Thyroid gland (tissue), 4 donors: ENCODE results near the gene KIRREL1. TPM values are rescaled to one million over a fixed set of nuclear protein-coding genes. Genes with fewer than 3 reads are reported as not detected.

Experiments used
- DNase-seq, 2 donors: peaks; one replicate each; pipeline ENCODE4 v3.0.0-alpha.2; 2019
- H3K27ac ChIP-seq, 3 donors: fragments of 200-600 bp; sonication (generic); 1 replicate in 2 of 3; 2 replicates in 1 of 3; pipeline ENCODE4 v1.5.1; 2016 to 2019; ENCODE audit warnings: mild to moderate bottlenecking in 1 of 3, moderate library complexity in 1 of 3
- H3K27me3 ChIP-seq: fragments of 200-600 bp; sonication (generic); one replicate; pipeline ENCODE4 v1.5.1; 2019
- H3K36me3 ChIP-seq, 2 donors: fragments of 200-600 bp; sonication (generic); one replicate each; pipeline ENCODE4 v1.5.1; 2016 to 2019
- H3K4me1 ChIP-seq, 2 donors: fragments of 200-600 bp; sonication (generic); one replicate each; pipeline ENCODE4 v1.5.1; 2017 to 2019
- H3K4me3 ChIP-seq, 3 donors: fragments of 200-600 bp; sonication (generic); replicated peaks in 1 of 3; 1 replicate in 2 of 3; 2 replicates in 1 of 3; pipeline ENCODE4 v1.5.1; 2016; ENCODE audit warnings: mild to moderate bottlenecking in 1 of 3
- H3K9me3 ChIP-seq: fragments of 200-600 bp; sonication (generic); one replicate; pipeline ENCODE4 v1.5.1; 2017
- POLR2A ChIP-seq, 2 donors: fragments of 450-650 bp; IDR thresholded peaks; one replicate each; pipeline ENCODE4 v1.6.1; 2017; ENCODE audit warnings: antibody characterized with exemption in 2 of 2, mild to moderate bottlenecking in 2 of 2, moderate library complexity in 1 of 2
- WGBS, 2 donors: methylation state at CpG; one replicate each; pipeline ENCODE4 v1.1.5; 2017; 5-methylcytosine and 5-hydroxymethylcytosine counted together
- intact Hi-C: fragments of 100-400 bp; cut with DNase I; formaldehyde crosslinking; loops from one replicate; pipeline ENCODE4 v1.15.1; 2023
- total RNA-seq, 4 donors: library from RNA; depleted of rRNA; stranded (reverse); fragments of >200 nt; gene quantifications; one replicate each; pipeline ENCODE4 v1.2.3, GENCODE V29; 2016
- TF ChIP-seq, protein P1 (sequence below), 6 experiments: fragments of 200-600 bp in 3 of 6; fragments of 450-650 bp in 3 of 6; sonication (generic) in 3 of 6; IDR thresholded peaks; one replicate each; pipeline ENCODE4 v1.5.1; 2016 to 2019; ENCODE audit warnings: antibody characterized with exemption in 6 of 6, mild to moderate bottlenecking in 2 of 6, inconsistent platforms in 1 of 6, moderate library complexity in 1 of 6

KIRREL1 gene
- total RNA-seq, 4 donors from 2014 or later: 22.7 to 27.5 (median 24.1) TPM

- Histone ChIP-seq H3K4me1 (no peaks in the 10 kb centered on the region), H3K27ac (no peak overlapping the region), H3K9me3 (no peaks in the 10 kb centered on the region), H3K4me3 (no peak overlapping the region), H3K27me3 (no peaks in the 10 kb centered on the region), H3K36me3 (no peaks in the 10 kb centered on the region)
- no peak for DNase-seq
- whole genome bisulfite sequencing, 2 donors: 80 to 85% methylated on average over 3 of the region's 3 CpGs
- intact Hi-C loops: no loop called here
- TF ChIP-seq, protein P1, sequence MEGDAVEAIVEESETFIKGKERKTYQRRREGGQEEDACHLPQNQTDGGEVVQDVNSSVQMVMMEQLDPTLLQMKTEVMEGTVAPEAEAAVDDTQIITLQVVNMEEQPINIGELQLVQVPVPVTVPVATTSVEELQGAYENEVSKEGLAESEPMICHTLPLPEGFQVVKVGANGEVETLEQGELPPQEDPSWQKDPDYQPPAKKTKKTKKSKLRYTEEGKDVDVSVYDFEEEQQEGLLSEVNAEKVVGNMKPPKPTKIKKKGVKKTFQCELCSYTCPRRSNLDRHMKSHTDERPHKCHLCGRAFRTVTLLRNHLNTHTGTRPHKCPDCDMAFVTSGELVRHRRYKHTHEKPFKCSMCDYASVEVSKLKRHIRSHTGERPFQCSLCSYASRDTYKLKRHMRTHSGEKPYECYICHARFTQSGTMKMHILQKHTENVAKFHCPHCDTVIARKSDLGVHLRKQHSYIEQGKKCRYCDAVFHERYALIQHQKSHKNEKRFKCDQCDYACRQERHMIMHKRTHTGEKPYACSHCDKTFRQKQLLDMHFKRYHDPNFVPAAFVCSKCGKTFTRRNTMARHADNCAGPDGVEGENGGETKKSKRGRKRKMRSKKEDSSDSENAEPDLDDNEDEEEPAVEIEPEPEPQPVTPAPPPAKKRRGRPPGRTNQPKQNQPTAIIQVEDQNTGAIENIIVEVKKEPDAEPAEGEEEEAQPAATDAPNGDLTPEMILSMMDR (IDR thresholded peaks at IDR 0.05): no peak
- TF ChIP-seq POLR2A (IDR thresholded peaks at IDR 0.05): no peak
Observed at GRCh38 chr1:157958263-157958662, 35.2 kb upstream of the KIRREL1 start.

GRCh38 chr1:157959750-157960149 is 33.7 kb upstream of the KIRREL1 start:
- DNase-seq: no peak
- Histone ChIP-seq H3K27ac (no peak overlapping the region), H3K36me3 (no peaks in the 10 kb centered on the region), H3K4me3 (no peak overlapping the region), H3K4me1 (no peaks in the 10 kb centered on the region), H3K9me3 (no peaks in the 10 kb centered on the region), H3K27me3 (no peaks in the 10 kb centered on the region)
- intact Hi-C loops: no loop called here
- WGBS, 2 donors: 85 to 93% methylated on average over 5 of the region's 5 CpGs
- no peak for TF ChIP-seq POLR2A (IDR thresholded peaks at IDR 0.05)
- TF ChIP-seq, protein P1 (IDR thresholded peaks at IDR 0.05): no peak

DNA sequence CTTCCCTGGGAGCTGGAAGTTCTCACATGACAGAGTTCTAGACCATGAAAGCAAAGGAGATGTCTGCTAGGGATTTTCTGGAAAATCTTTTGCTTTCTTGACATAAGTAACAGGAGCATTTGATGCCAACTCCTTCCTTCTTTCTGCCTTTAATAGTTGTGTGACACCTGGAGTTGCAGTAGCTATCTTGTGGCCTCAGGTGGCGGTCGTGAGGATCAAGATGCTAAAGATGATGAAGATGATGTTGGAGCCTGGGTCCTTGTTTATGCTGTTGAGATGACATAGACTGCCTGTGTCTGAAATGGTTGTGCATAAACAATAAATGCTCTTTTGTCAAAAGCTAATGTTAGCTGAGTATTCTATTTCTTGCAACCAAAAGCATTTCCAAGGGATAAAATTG is 32.7 kb upstream of the KIRREL1 start:
- 70 to 72% methylated on average over 2 of the region's 2 CpGs for WGBS, 2 donors
- Histone ChIP-seq H3K36me3 (no peaks in the 10 kb centered on the region), H3K4me3 (no peak overlapping the region)

DNA sequence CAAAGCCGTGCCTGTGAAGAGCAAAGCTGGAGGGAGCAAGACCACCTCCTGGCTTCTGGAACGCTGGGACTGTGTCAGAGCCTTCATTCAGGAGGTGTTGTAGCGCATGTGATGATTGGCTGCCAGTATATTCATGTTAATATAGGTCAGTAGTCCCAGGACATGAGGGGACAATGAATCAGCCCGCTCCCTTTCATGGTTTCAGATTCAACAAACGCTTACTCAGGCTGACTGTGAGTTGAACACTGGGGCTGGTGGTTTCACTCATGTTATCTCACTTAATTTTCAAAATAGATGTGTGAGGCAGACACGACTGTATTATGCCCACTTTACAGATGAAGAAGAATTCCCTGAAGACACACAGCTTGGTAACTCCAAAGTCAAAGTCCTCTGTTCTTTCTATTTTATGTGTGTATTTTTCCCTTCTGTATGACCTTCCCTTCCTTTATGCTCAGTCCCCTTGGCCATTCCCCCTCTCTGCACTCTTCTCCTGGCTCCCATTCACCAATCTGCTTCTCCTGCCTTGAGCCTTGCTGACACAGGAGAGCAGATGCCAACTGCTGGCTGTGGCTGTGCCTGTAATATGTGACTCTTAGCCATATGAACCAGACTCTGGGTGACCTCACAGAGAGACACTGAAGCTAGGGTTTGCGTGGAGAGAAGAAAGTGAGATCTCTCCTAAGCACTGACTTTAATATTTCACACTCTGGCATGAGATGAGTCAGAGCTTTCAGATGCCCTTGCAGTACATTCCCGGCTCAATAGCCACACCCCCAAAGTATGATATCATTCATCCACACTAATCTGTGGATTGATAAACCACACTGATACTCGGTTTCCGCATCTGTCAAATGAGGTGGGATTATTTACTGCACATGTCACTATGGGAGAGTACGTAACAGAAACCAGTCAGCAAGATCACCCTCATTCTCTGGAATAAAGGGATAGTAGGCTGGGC is 31.4 kb upstream of the KIRREL1 start:
- 74 to 76% methylated on average over 11 of the region's 11 CpGs for WGBS, 2 donors
- TF ChIP-seq, protein P1 (IDR thresholded peaks at IDR 0.05): no peak
- no peak for TF ChIP-seq POLR2A (IDR thresholded peaks at IDR 0.05)
- DNase-seq: no peak
- no peak overlapping the region for H3K27ac ChIP-seq
- H3K36me3 ChIP-seq: no peaks in the 10 kb centered on the region
- no peaks in the 10 kb centered on the region for H3K4me1 ChIP-seq
- H3K4me3 ChIP-seq: no peak overlapping the region
- H3K27me3 ChIP-seq: no peaks in the 10 kb centered on the region
- intact Hi-C loops: loop anchor here (2.0 kb wide), 1 partner anchor 163 kb away; no protein-coding TSS in a partner anchor
- no peaks in the 10 kb centered on the region for H3K9me3 ChIP-seq

More for the DNA sequence above, 32.7 kb upstream of the KIRREL1 start:
- no peaks in the 10 kb centered on the region for H3K4me1 ChIP-seq
- no peaks in the 10 kb centered on the region for H3K9me3 ChIP-seq
- DNase-seq: no peak
- no peaks in the 10 kb centered on the region for H3K27me3 ChIP-seq
- intact Hi-C loops: no loop called here
- TF ChIP-seq, protein P1 (IDR thresholded peaks at IDR 0.05): no peak
- no peak for TF ChIP-seq POLR2A (IDR thresholded peaks at IDR 0.05)
- H3K27ac ChIP-seq: no peak overlapping the region

DNA sequence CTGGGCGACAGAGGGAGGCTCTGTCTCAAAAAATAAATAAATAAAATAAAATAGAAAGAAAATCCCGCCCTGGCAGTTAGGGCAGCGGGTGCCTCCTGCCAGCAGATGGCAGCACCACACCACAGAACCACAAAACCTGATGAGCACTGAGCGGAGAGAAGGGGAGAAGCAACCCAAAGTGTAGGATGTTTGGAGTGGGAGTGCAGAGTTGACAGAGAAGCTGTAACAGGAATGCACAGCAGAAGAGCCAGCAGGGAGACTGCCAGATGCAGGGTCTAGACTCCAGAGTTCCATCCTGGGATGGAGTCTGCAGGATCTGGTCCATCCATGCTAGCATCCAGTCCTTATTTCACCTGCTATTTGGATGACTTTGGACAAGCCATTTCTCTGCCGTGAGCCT is 29.7 kb upstream of the KIRREL1 start:
- H3K4me3 ChIP-seq: no peak overlapping the region
- no peaks in the 10 kb centered on the region for H3K36me3 ChIP-seq
- peaks cover 0 to 2% of the 10 kb centered on the region in 2 donors for H3K4me1 ChIP-seq
- DNase-seq: peak; percentile 60 to 71
- H3K9me3 ChIP-seq: no peaks in the 10 kb centered on the region
- no peak overlapping the region for H3K27ac ChIP-seq
- intact Hi-C loops: loop anchor here (2.0 kb wide), 1 partner anchor 161 kb away; no protein-coding TSS in a partner anchor
- H3K27me3 ChIP-seq: no peaks in the 10 kb centered on the region
- no peak for TF ChIP-seq POLR2A (IDR thresholded peaks at IDR 0.05)
- TF ChIP-seq, protein P1 (IDR thresholded peaks at IDR 0.05): peak; percentile 81 to 96 (median 88)
- WGBS, 2 donors: 13 to 15% methylated on average over 5 of the region's 5 CpGs
